Gastrocnemius medialis (tissue), 4 donors: ENCODE results near the gene SHC1.

Experiments used
- CTCF ChIP-seq, 5 experiments: fragments of 450-650 bp in 3 of 5; fragments of 200-600 bp in 2 of 5; sonication (generic) in 2 of 5; IDR thresholded peaks in 4 of 5; conservative IDR thresholded peaks in 1 of 5; 1 replicate in 4 of 5; 2 replicates in 1 of 5; pipeline ENCODE4 v1.5.1; 2016 to 2019; ENCODE audit warnings: antibody characterized with exemption in 5 of 5, mild to moderate bottlenecking in 3 of 5, moderate library complexity in 3 of 5
- POLR2A ChIP-seq, 2 donors: fragments of 450-650 bp; IDR thresholded peaks; one replicate each; pipeline ENCODE4 v1.6.1; 2017; ENCODE audit warnings: antibody characterized with exemption in 2 of 2, mild to moderate bottlenecking in 2 of 2, moderate library complexity in 2 of 2

GRCh38 chr1:154945962-154946850 lies 24.3 kb downstream of the SHC1 start:
- TF ChIP-seq POLR2A (IDR thresholded peaks at IDR 0.05) (no peak), CTCF (IDR thresholded peaks at IDR 0.05 in 4 of 5, conservative IDR thresholded peaks at IDR 0.05 in 1 of 5) (no peak)
